Lower lobe of right lung (tissue), 2 donors: ENCODE results near the gene ADPRS. TPM values are rescaled to one million over a fixed set of nuclear protein-coding genes. Genes with fewer than 3 reads are reported as not detected.

ENCODE experiments used
- ATAC-seq, 2 donors: fragments of 200-7000 bp; cut with Tn5 transposase; one replicate each; pipeline ENCODE4 v1.9.1; 2020 to 2022; ENCODE audit warnings: mild to moderate bottlenecking in 2 of 2, moderate library complexity in 2 of 2
- DNase-seq: peaks from one replicate; pipeline ENCODE4 v3.0.0-alpha.2; 2020
- H3K27ac ChIP-seq: fragments of 200-600 bp; one replicate; pipeline ENCODE4 v1.8.0; 2022
- H3K27me3 ChIP-seq: fragments of 200-600 bp; one replicate; pipeline ENCODE4 v1.8.0; 2022; ENCODE audit warnings: low read depth
- H3K36me3 ChIP-seq: fragments of 200-600 bp; one replicate; pipeline ENCODE4 v1.8.0; 2022; ENCODE audit warnings: mild to moderate bottlenecking
- H3K4me1 ChIP-seq: fragments of 200-600 bp; one replicate; pipeline ENCODE4 v1.8.0; 2022
- H3K4me3 ChIP-seq: fragments of 200-600 bp; one replicate; pipeline ENCODE4 v1.8.0; 2022; ENCODE audit warnings: mild to moderate bottlenecking
- H3K9me3 ChIP-seq: fragments of 200-600 bp; one replicate; pipeline ENCODE4 v1.8.0; 2022
- CTCF ChIP-seq: fragments of 200-600 bp; IDR thresholded peaks from one replicate; pipeline ENCODE4 v1.8.0; 2022; ENCODE audit warnings: antibody characterized with exemption, mild to moderate bottlenecking
- intact Hi-C: fragments of 100-400 bp; cut with DNase I; formaldehyde crosslinking; loops from one replicate; pipeline ENCODE4 v1.11.0; 2022
- total RNA-seq: library from RNA; stranded (reverse); fragmentation: NEBNext Ultra II Directional; extraction: Animal tissue kit (Norgen Biotek cat#: 25700); gene quantifications from one replicate; pipeline ENCODE4 v1.2.1, GENCODE V29; 2021
- donor health status: DM: no; HTN: yes; CAD: no; lungs with severe emphysema.

Gene ADPRS
- total RNA-seq, 1 donor from 2014 or later: 32.4 TPM

GRCh38 chr1:36080236-36080635, 8.5 kb upstream of the ADPRS start:
- Histone ChIP-seq H3K4me1 (peaks cover 12% of the 10 kb centered on the region), H3K36me3 (no peaks in the 10 kb centered on the region), H3K4me3 (no peak overlapping the region), H3K9me3 (no peaks in the 10 kb centered on the region), H3K27me3 (peaks cover 14% of the 10 kb centered on the region), H3K27ac (no peak overlapping the region)
- no peak for ATAC-seq
- no peak for TF ChIP-seq CTCF
- intact Hi-C loops: no loop called here
- no peak for DNase-seq

- ATAC-seq (no peak), DNase-seq (no peak)
- Histone ChIP-seq H3K36me3 (no peaks in the 10 kb centered on the region), H3K27ac (no peak overlapping the region), H3K9me3 (no peaks in the 10 kb centered on the region), H3K27me3 (peaks cover 14% of the 10 kb centered on the region), H3K4me1 (peaks cover 12% of the 10 kb centered on the region), H3K4me3 (no peak overlapping the region)
- intact Hi-C loops: no loop called here
- no peak for TF ChIP-seq CTCF
Observed at GRCh38 chr1:36080801-36081200, 7.9 kb upstream of the ADPRS start.

- no peaks in the 10 kb centered on the region for H3K9me3 ChIP-seq
- no peak for ATAC-seq
- H3K36me3 ChIP-seq: no peaks in the 10 kb centered on the region
- H3K4me1 ChIP-seq: peaks cover 12% of the 10 kb centered on the region
- H3K27ac ChIP-seq: no peak overlapping the region
- H3K27me3 ChIP-seq: peaks cover 14% of the 10 kb centered on the region
- DNase-seq: no peak
- no peak overlapping the region for H3K4me3 ChIP-seq
- intact Hi-C loops: no loop called here
- no peak for TF ChIP-seq CTCF
Observed at GRCh38 chr1:36081926-36082485, 6.7 kb upstream of the ADPRS start.

GRCh38 chr1:36083219-36083618, 5.5 kb upstream of the ADPRS start:
- intact Hi-C loops: no loop called here
- Histone ChIP-seq H3K4me3 (no peak overlapping the region), H3K4me1 (peaks cover 14% of the 10 kb centered on the region), H3K9me3 (no peaks in the 10 kb centered on the region), H3K27ac (no peak overlapping the region), H3K36me3 (no peaks in the 10 kb centered on the region), H3K27me3 (peaks cover 14% of the 10 kb centered on the region)
- no peak for DNase-seq
- ATAC-seq: no peak
- no peak for TF ChIP-seq CTCF

GRCh38 chr1:36083635-36084496, 4.8 kb upstream of the ADPRS start, which contains the start of gene TEKT2:
TEKT2 (plus strand) TSS chr1:36084094; CDS start chr1:36084922, 828 bp downstream.
- H3K9me3 ChIP-seq: no peaks in the 10 kb centered on the region
- no peak for DNase-seq

More at GRCh38 chr1:36083635-36084496, 4.8 kb upstream of the ADPRS start, which contains the start of gene TEKT2:
- intact Hi-C loops: no loop called here
- no peaks in the 10 kb centered on the region for H3K36me3 ChIP-seq
- peak within 1 kb of the TSS; percentile 54 for H3K4me3 ChIP-seq
- peaks cover 17% of the 10 kb centered on the region for H3K4me1 ChIP-seq
- H3K27me3 ChIP-seq: peaks cover 14% of the 10 kb centered on the region
- no peak for TF ChIP-seq CTCF
- peak within 1 kb of the TSS; percentile 11 for H3K27ac ChIP-seq
- peak; percentile 5 to 34 for ATAC-seq
